NOMO-1 treated with DMSO at 0.1 percent for 48 hours (cell line): ENCODE data around the gene CACFD1.

ENCODE experiments used
- DNase-seq: peaks from one replicate; lab custom pipeline; 2025; ENCODE audit not compliant: unreplicated experiment; lab: John Stamatoyannopoulos, UW

CACFD1 gene

GRCh38 chr9:133463864-133464615 is 4.3 kb downstream of the CACFD1 start:
- no peak for DNase-seq

- DNase-seq: no peak
Observed at GRCh38 chr9:133464638-133465037, 4.9 kb downstream of the CACFD1 start.

GRCh38 chr9:133465984-133466383 is 6.2 kb downstream of the CACFD1 start:
- DNase-seq: no peak

GRCh38 chr9:133467101-133467500 is 7.3 kb downstream of the CACFD1 start:
- DNase-seq: no peak

GRCh38 chr9:133468374-133468773 is 8.6 kb downstream of the CACFD1 start:
- no peak for DNase-seq

- no peak for DNase-seq
Observed at GRCh38 chr9:133468777-133469421, 9.1 kb downstream of the CACFD1 start.

- no peak for DNase-seq
Observed at GRCh38 chr9:133470427-133470924, 10.7 kb downstream of the CACFD1 start.

GRCh38 chr9:133470988-133471387 is 11.2 kb downstream of the CACFD1 start:
- DNase-seq: no peak

GRCh38 chr9:133471551-133472276 is 11.9 kb downstream of the CACFD1 start:
- DNase-seq: no peak

GRCh38 chr9:133472277-133472645 is 12.5 kb downstream of the CACFD1 start:
- DNase-seq: no peak

GRCh38 chr9:133472753-133473378 is 13.1 kb downstream of the CACFD1 start:
- no peak for DNase-seq

GRCh38 chr9:133473743-133474142 is 14.0 kb downstream of the CACFD1 start:
- no peak for DNase-seq

GRCh38 chr9:133474215-133474614 is 14.4 kb downstream of the CACFD1 start:
- peak; percentile 24 for DNase-seq

GRCh38 chr9:133474853-133475252 is 15.1 kb downstream of the CACFD1 start:
- DNase-seq: no peak

GRCh38 chr9:133475292-133476012 is 15.7 kb downstream of the CACFD1 start:
- no peak for DNase-seq

GRCh38 chr9:133476036-133476931 is 16.5 kb downstream of the CACFD1 start:
- peak; percentile 33 for DNase-seq

GRCh38 chr9:133476941-133477340 is 17.2 kb downstream of the CACFD1 start:
- no peak for DNase-seq

GRCh38 chr9:133477461-133477860 is 17.7 kb downstream of the CACFD1 start:
- no peak for DNase-seq

GRCh38 chr9:133477992-133478850 is 18.4 kb downstream of the CACFD1 start:
- DNase-seq: peak; percentile 62
